GM18499 (cell line): ENCODE results near the gene DAB1.
"Not testable (repeated sequence)": the region's sequence is repeated elsewhere in the genome, so short reads cannot be mapped to it uniquely, and the experiment has no call there.

Experiments
- ATAC-seq: cut with Tn5 transposase; IDR thresholded peaks from one replicate; pipeline ENCODE4 v1.9.1; 2021; ENCODE audit warnings: moderate number of reproducible peaks; ENCODE audit not compliant: insufficient read depth, unreplicated experiment

The DAB1 gene

DNA sequence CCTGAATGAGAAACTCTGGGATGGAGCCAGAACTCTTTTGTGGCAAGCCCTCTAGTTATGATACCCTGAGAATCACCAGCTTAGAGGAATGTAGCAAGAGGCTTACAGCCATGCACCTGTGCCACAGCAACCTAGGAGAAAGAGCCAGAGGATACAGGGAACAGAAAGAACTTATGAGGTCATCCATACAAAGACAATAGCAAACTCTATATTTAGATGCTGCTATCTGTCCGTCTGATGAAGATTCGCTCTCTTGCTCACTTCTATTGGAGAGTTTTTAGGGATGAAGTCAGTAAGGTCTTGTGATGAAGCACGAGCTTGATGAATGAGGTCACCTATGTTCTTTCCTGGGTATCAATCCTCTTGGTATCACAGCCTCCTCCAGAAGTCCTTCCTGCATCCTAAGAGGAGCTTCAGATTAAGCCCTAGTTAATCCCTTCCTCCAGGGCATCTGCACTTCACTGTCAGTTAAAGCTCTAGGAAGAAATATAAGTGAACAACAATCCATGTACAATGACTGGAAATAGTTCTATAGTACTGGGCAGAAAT lies 185.6 kb downstream of the DAB1 start:
- no peak for ATAC-seq

DNA sequence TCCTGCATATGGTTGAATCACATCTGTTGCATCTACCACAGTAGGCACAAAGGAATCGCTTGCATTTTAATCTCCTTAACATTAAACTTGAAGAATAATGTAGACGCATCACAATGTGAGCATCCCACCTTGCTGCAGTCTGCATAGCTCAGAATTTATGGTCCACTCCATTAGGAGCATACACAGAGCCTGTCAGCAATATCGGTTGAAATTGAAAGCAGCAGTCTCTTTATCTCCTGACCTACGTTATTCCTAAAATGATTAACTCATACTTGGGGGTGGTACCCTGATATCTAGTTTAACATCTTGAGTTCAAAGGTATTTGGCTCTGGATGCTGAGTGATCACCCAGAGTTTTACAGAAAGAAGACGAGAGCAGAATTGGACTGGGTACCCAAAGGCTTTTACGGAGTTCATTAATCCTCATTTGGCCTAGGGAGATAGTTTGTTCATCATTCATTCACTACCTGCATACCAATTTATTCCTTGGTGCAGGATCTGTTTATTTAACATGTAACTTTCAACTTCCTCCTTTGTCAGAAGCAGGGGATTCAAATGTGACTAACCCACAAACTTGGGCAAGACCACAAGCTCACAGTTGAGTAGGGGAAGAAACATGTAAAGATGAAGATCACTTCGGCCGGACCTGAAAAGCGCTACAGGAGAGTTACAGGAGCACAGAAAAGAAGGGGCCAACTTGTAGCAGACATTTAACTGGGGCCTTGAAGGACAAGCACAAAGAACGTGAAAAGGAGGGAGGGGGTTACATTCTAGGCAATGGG lies 187.9 kb downstream of the DAB1 start:
- no peak for ATAC-seq

DNA sequence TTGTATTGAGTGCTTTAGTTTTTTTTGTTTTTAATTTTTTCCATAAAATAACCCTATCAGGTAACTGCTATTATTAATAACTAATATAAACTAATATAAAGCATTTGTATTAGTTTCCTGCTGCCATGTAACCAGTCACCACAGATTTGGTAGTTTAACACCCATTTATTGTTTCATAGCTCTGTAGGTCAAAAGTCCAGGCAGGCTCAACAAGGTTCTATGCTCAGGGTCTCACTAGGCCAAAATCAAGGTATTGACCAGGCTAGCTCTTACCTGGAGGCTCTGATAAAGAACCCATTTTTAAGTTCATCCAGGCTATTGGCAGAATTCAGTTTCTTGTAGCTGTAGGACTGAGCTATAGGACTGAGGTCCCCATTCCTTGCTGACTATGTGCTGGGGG lies 189.4 kb downstream of the DAB1 start:
- no peak for ATAC-seq

DNA sequence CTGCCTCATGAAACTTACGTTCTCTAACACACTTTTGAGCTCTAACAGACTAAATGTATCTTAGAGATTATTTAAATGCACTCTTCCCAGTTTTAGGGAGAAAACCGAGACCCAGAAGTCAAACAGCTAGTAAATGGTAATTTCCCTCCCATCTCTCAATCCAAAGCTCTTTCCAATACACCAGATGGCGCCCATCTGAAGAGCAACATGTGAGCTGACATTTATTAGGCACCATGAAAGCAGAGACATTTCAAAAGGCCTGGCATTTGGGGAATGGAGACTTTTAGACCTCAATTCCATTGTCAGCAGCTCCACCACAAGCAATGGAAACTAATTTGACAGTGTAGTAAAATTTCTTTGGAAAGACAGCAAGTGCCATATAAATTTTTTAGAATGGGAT lies 191.4 kb downstream of the DAB1 start:
- ATAC-seq, result no peak

DNA sequence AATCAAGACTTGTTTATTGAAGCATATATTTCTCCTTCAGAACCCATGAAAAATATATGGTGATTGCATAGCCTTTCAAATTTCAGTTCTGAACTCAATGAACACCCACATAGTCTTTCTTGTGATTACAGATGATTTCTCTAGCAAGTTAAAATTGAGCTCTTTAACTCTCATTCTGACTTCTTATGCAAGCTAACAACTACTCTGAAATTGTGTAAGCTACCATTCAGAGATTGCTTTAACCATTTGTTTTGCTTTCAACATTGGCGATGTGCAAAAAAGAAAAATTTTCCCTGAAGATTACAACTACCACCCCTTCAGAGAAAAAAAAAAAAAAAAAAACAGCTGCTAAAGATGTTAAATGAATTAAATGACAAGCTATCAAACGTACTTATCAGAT lies 193.9 kb downstream of the DAB1 start:
- no peak for ATAC-seq

DNA sequence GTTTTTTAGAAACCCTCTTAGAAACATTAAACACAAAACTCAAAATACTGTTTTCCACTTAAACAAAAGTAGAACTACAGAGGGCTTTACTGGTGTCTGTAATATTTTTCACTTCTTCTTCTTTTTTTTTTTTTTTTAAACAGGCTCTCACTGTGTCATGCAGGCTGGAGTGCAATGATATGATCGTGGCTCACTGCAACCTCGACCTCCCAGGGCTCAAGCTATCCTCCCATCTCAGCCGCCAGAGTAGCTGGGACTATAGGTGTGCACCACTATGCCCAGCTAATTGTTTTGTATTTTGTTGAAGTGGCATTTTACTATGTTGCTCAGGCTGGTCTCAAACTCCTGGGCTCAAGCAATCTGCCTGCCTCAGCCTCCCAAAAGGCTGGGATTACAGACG lies 194.8 kb downstream of the DAB1 start:
- no peak for ATAC-seq

DNA sequence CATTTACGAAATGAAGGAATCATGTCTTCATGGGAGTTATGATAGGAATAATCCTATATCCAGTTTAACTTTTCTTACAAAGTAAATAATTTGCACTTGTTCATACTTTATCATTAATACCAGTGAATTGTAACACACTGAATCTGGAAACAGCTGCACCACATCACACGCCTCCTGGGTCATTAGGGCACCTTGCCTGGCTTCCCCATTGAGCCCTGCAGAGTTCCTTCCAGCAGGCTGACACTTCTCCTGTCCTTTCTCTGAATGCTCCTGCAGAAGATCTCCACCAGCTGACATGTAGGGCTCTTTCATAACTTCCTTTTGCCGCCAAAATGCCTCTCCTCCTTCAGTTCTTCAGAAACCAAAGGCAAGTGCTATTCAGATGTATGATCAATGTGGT lies 201.1 kb downstream of the DAB1 start:
- ATAC-seq, result no peak

DNA sequence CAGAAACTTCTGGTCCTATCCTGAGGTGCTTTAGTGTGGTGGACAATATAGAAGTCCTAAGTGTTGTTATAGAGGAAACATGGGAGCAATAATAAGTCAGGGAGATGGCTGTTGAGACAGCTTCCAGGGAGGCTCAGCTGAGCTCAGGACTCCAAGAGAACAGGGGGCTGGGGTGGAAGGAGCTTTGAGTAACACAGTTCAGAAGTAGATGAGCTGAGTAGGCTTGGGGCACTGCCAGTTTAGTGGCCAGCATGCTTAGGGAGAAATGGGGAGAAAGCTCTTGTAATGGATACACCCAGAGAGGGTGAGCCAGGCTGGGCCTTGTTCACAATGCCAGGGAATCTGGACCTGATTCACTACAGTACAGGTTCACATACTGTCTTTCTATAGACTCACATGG lies 201.6 kb downstream of the DAB1 start:
- no peak for ATAC-seq

DNA sequence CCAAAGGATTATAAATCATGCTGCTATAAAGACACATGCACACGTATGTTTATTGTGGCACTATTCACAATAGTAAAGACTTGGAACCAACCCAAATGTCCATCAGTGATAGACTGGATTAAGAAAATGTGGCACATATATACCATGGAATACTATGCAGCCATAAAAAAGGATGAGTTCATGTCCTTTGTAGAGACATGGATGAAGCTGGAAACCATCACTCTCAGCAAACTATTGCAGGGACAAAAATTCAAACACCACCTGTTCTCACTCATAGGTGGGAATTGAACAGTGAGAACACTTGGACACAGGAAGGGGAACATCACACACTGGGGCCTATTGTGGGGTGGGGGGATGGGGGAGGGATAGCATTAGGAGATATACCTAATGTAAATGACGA lies 203.0 kb downstream of the DAB1 start:
- not testable (repeated sequence) for ATAC-seq

DNA sequence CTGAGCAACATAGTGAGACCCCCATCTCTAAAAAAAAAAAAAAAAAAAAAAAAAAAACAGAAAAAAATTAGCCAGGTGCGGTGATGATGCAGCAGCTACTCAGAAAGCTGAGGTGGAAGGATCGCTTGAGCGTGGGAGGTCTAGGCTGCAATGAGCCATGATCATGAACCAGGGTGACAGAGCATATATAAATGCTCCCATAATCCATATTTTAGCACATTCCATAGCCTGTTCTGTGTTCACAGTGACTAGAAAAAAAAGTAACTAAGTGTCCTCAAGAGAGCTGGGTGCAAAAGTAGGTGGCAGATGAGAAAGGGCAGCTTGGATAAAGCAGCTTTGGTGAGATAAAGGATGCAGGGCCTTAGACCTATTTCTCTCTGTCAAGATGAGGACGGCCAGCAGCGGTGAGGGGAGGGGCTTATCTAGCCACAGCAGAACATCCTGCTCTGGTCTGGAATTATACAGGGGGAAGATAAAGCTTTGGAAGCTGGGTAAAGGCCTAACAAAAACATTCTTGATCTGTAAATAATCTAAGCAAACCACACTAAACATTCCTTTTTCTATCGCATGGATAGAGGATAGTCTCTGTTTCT lies 205.3 kb downstream of the DAB1 start:
- no peak for ATAC-seq

DNA sequence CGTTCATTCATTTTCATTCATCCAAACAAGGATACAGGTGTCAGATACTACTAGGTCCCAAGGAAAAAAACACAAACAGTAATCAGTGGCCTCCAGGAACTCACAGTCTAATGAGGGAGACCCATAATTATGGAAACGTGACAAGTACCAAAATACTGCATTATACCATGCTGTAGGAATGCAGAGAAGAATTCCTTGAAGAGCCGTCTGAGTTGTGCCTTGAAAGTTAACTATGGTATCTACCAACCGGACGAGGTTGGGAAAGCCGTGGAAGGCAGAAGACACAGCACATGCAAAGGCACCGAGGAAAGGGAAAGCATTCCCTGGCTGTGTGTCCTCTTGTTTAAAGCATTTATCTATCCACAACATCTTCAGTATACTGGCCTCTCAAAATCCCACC lies 206.0 kb downstream of the DAB1 start:
- ATAC-seq, result no peak

DNA sequence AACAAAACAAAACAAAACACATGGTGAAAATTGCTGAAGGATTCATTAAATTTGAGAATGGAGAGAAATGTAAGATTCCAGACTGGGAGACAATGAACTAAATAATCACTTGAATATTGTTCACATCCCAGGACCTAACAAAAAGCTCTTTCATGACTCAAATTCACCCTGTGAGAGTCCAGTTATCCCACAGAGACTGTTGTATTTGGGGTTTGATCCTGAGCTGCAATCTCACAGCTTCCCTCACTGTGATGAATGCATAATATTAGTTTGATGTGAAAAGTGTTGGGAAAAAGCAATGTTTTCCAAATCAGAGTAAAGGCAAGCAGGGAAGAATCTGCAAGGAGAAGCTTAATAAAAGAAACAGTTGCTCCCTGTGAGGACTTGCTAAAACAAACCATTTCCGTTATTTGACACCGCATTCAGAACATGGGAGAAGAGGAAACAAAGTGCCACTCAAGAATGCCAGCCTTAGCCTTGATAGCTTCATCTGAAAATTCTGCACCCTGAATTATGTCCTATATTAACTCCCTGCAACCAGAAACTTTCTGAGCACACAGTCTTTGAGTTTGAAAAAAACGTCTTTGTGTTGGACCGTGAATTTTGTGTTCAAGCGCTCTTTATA lies 208.8 kb downstream of the DAB1 start:
- ATAC-seq, result no peak

DNA sequence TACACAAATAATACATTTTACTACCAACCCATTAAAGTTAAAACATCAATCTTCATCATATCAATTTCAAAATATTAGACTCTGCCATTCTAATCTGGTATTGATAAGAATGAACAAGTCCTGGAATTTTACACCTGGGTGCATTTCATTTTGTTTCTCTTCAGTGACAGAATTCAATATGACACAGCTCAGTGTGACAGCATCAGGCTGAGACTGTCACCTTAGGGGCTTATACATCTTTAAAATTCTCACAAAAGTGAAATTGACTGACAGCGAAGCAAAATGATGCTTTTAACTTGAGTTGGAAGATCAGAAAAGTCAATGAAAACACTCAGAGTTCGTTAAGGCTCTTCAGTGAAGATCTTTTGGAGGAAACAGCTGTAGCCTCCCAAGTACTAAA lies 213.0 kb downstream of the DAB1 start:
- no peak for ATAC-seq

DNA sequence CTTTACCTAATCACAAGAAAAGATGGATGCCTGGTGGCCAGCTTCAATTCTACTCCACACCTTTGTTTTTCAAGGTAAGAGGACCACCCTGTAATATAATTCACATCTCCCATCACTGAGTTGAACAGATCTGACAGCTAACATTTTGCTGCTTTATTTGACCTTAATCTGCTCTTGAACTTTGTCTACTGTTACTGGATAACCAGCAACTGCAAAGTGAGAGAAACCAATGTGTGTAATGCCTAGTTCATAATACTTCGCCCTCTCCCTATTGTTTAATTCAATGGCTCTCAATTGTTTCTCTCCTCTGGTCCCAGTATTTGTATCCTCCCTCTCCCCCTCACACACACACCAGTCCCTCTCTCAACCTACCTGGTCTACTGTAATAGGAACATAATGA lies 214.4 kb downstream of the DAB1 start:
- no peak for ATAC-seq

DNA sequence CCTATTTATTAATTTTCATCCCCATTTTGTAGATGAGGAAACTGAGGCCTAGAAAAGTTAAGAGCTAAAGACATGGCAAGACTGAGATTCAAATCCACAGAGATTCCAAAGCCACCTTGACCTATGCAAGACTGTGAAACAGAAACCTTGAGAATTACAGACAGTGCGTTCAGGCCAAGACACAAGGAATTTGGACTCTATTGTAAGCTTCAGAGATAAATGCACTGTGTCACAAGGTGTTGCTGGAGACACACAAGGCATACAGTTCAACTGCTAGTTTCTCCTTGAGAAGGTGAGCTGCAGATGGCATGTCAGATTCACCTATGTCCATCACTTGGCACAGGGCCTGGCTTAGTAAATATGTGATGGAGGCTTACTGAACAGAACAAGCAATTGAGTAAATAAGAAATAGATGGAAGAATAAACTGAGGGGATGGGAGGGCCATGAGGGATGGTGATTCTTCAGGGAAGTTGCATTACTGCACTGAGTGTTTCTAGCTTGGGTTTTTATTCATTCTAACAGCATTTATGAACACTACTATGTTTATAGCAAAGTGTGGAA lies 215.0 kb downstream of the DAB1 start:
- no peak for ATAC-seq

DNA sequence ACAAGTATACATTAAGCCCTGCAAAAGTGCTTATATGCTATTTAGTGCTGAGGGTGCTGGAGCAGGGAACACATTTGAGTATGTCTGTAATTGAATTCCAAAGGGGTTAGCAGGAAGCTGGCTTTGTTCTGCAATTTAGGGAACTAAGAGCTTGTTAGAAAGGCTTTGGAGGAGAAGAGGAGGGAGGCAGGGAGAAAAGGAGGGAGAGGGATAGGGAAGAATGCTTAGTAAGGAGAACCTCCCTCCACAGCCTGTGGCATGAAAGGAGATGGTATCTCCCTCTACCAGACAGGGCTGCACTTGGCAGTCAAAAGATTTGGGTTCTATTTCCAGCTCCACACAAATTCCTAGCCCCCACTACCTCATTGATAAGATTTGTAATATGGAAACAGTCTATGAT lies 217.8 kb downstream of the DAB1 start:
- ATAC-seq, result no peak

DNA sequence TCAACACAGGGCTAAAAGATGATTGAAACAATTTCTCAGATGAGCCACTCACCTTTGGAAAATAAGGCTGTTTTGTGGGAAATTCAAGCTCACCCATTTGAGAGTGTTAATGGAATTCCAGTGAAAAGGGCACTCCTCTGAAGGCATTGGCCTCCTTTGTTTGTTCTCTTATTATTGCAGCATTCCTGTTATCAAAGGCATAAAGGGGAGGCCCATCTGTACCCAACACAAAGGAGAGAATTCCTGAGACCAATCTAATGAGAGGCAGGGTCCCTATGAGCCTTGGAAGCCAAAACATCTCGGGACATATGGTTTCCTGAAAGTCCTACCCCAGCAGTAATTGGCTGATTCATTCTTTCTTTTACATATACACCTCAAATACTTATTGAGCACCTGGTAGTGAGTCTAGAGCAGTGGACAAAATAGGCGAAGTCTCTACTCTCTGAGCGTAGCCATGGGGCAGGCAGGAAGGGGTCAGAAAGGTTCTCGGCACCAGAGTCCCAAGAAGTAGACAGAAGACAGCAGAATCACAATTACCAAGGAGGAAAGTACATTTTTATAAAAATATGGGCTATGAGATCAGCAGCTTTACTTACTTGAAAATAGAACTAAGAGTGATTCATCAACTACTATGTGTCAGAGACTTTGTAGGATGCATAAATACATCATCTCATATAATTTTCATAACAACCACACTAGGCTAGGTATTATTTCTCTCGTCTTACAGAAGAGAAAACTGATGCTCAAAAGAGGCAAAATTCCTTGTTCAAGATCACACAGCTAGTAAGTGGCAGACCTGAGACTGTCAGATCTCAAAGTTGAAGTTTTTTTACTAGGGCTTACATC lies 218.7 kb downstream of the DAB1 start:
- ATAC-seq, result no peak

DNA sequence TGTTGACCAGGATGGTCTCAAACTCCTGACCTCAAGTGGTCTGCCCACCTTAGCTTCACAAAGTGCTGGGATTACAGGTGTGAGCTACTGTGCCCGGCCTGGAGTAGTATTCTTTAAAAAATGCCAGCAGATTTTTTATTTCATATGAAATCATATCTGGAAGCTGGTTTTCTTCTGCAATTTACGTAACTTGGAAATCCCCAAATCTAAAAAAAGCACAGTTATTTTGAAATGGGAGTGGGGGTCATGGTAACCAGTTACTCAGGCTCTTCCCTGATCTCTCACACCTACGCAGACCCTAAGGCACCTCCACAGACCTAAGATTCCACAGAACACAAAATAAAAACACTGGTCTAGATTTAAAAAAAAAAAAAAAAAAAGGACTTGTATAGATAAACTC lies 219.8 kb downstream of the DAB1 start:
- ATAC-seq, result no peak

DNA sequence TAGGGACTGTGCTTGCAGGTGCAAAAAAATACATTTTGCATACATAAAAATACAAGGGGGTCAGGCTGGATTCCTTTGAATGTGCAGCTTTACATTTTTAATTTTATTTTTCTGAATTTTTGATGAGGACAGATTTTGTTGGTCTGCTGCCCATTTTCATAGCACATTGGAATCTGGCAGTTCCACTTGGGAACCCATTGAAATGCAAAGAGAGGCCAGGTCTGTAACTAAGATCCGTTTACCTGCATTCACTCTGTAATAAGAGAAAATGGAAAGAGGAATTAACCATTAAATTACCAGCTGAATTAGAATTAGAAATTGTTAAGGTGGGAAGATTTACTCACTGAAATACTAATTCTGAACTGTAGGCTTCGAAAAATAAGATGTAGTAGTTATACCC lies 221.6 kb downstream of the DAB1 start:
- ATAC-seq, result no peak

DNA sequence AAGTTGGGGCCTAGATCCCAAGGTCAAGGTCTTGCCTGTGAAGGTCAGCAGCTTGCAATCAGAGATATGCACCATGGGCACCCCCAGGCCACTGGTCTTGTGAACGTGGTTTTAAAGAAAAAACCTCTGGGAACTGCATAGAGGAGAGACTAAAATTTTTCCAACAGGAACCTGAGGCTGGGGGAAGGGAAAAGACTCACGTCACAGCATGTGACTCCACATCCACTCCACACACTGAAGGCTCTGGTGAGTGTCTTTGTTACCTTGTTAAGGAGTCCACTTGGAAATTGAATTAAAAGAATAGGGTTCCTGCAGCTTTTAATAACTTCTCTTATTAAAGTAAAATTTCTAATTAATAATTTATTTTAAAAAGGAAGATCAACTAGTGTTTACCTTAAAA lies 224.9 kb downstream of the DAB1 start:
- no peak for ATAC-seq
